Type B pancreatic cell (in vitro differentiated cells): ENCODE results near the gene EXOC4. TPM values are rescaled to one million over a fixed set of nuclear protein-coding genes. Genes with fewer than 3 reads are reported as not detected.

Experiments used
- DNase-seq: peaks from one replicate; pipeline ENCODE4 v3.0.0; 2021; ENCODE audit warnings: mixed read lengths; ENCODE audit not compliant: unreplicated experiment; ENCODE audit errors: extremely low spot score
- H3K27ac Mint-ChIP-seq: 2 replicates; pipeline ENCODE4 v1.8.0; 2021; ENCODE audit warnings: mild to moderate bottlenecking, mixed read lengths
- H3K27me3 Mint-ChIP-seq: 2 replicates; pipeline ENCODE4 v1.8.0; 2021; ENCODE audit warnings: mixed read lengths
- H3K36me3 Mint-ChIP-seq: 2 replicates; pipeline ENCODE4 v1.8.0; 2021; ENCODE audit warnings: mixed read lengths
- H3K4me1 Mint-ChIP-seq: one replicate; pipeline ENCODE4 v1.8.0; 2021; ENCODE audit warnings: mixed read lengths; ENCODE audit not compliant: unreplicated experiment
- H3K4me3 Mint-ChIP-seq: 2 replicates; pipeline ENCODE4 v1.8.0; 2021; ENCODE audit warnings: mild to moderate bottlenecking, mixed read lengths
- H3K9me3 Mint-ChIP-seq: 2 replicates; pipeline ENCODE4 v1.8.0; 2021; ENCODE audit warnings: mixed read lengths
- total RNA-seq: library from RNA; stranded (reverse); gene quantifications from 2 replicates; pipeline ENCODE4 v1.2.1, GENCODE V29; 2021; ENCODE audit warnings: low replicate concordance
- TF ChIP-seq, protein P1 (sequence below): fragments of 200-600 bp; sonication (generic); conservative IDR thresholded peaks from 2 replicates; pipeline ENCODE4 v1.5.0; 2021; ENCODE audit warnings: antibody characterized with exemption, mild to moderate bottlenecking

The EXOC4 gene
- total RNA-seq, 1 donor from 2014 or later = 95.5 TPM

DNA sequence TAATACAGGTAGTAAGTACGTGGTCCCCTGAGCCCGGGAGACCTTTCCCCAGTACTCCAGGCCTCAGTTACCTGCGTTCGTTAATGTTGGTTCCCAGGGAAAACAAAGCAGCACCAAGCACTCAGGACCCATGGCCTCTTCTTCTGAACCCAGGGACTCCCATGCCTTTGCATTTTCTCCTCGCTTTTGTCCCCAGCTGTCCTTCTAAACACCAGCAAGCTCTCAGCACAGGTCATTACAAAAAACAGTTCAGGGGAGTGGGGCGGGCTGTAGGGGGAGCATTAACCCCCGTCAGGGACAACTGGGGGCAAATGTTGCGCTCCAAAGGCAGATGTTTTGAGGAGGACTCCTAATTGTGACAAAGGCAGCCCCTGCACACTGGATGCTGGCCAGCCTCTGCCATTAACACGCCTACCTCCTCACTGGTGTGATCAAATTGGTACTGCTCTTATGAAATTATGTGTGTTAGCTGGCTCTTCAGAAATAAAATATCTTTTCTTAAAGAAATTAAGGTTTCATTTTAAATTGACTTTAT, 793.8 kb downstream of the EXOC4 start:
- Mint-ChIP-seq H3K4me3 (no peak overlapping the region), H3K9me3 (peaks cover 5% of the 10 kb centered on the region), H3K27me3 (no peaks in the 10 kb centered on the region), H3K36me3 (peaks cover 14% of the 10 kb centered on the region), H3K27ac (no peak overlapping the region), H3K4me1 (no peaks in the 10 kb centered on the region)
- no peak for DNase-seq
- TF ChIP-seq, protein P1, sequence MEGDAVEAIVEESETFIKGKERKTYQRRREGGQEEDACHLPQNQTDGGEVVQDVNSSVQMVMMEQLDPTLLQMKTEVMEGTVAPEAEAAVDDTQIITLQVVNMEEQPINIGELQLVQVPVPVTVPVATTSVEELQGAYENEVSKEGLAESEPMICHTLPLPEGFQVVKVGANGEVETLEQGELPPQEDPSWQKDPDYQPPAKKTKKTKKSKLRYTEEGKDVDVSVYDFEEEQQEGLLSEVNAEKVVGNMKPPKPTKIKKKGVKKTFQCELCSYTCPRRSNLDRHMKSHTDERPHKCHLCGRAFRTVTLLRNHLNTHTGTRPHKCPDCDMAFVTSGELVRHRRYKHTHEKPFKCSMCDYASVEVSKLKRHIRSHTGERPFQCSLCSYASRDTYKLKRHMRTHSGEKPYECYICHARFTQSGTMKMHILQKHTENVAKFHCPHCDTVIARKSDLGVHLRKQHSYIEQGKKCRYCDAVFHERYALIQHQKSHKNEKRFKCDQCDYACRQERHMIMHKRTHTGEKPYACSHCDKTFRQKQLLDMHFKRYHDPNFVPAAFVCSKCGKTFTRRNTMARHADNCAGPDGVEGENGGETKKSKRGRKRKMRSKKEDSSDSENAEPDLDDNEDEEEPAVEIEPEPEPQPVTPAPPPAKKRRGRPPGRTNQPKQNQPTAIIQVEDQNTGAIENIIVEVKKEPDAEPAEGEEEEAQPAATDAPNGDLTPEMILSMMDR = no peak

DNA sequence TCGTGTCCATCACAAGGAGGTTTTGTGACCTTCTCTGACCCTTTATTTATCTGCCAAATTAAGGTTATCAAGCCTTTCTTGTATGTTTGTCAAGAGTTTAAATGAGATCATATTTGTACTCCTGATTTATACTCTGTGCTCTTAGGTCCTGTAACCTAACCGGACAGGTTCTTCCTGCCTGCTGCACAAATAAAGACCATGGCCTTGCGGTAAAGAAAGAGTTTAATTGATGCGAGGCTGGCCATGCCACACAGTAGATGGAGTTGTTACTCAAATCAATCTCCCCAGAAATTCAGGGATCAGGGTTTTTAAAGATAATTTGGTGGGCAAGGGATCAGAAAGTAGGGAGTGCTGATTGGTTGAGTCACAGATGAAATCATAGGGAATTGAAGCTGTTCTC, 794.8 kb downstream of the EXOC4 start:
- peaks cover 5% of the 10 kb centered on the region for H3K9me3 Mint-ChIP-seq
- no peaks in the 10 kb centered on the region for H3K27me3 Mint-ChIP-seq
- no peak for DNase-seq
- no peak overlapping the region for H3K4me3 Mint-ChIP-seq
- no peak overlapping the region for H3K27ac Mint-ChIP-seq
- TF ChIP-seq, protein P1 = no peak
- H3K36me3 Mint-ChIP-seq = peaks cover 14% of the 10 kb centered on the region
- no peaks in the 10 kb centered on the region for H3K4me1 Mint-ChIP-seq

DNA sequence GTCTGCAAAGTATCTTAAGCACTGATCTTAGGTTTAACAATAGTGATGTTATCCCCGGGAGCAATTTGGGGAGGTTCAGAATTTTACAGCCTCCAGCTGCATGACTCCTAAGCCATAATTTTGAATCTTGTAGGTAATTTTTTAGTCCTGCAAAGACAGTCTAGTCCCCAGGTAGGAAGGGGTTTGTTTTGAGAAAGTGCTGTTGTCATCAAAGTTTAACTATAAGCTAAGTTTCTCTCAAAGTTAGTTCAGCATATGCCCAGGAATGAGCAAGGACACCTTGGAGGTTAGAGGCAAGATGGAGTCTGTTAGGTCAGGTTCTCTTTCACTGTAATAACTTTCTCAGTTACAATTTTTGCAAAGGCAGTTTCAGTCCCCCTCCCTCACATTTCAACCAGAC, 795.3 kb downstream of the EXOC4 start:
- no peak overlapping the region for H3K27ac Mint-ChIP-seq
- no peak overlapping the region for H3K4me3 Mint-ChIP-seq
- TF ChIP-seq, protein P1 = no peak
- no peak for DNase-seq
- H3K36me3 Mint-ChIP-seq = peaks cover 14% of the 10 kb centered on the region
- no peaks in the 10 kb centered on the region for H3K27me3 Mint-ChIP-seq
- no peaks in the 10 kb centered on the region for H3K4me1 Mint-ChIP-seq
- H3K9me3 Mint-ChIP-seq = peaks cover 5% of the 10 kb centered on the region

DNA sequence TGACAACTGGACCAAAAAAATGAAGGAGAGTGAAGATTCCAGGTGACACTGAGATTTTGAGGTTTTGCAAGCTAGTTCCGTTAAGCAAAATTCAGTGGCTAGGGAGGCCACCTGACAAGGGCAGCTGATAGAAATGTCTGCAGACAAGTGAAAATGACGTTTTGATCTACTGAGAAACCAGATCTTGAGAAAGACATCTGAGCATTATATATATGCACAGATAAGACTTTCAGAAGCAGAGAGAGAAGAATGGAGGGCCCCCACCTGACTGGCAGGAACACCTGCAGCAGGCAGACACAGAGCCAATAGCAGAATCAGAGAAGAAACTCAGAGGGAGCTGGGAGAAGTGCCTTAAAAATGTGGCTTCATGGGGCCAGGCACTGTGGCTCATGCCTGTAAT, 798.1 kb downstream of the EXOC4 start:
- H3K9me3 Mint-ChIP-seq = peaks cover 5% of the 10 kb centered on the region
- TF ChIP-seq, protein P1 = no peak
- no peaks in the 10 kb centered on the region for H3K4me1 Mint-ChIP-seq
- H3K27me3 Mint-ChIP-seq = no peaks in the 10 kb centered on the region
- DNase-seq = no peak
- no peak overlapping the region for H3K4me3 Mint-ChIP-seq
- H3K36me3 Mint-ChIP-seq = peaks cover 9% of the 10 kb centered on the region
- H3K27ac Mint-ChIP-seq = no peak overlapping the region

DNA sequence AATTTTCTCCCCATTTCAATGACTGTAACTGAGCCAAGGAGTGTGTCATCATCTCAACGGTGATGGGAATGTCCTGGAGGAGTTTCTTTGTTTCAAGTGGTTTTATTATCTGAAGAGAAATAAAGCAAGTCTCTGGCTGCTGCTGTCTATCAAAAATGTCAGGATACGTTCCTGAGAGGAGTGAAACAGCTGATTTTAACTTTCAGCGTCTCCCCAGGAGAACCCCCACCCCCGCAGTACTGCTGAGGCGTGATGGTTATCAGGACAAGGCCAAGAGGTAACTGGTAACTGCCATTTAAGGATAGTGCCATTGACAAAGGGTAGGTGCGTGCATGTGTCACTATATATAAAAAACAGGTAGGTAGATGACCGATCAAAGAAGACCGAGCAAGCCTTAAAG, 803.9 kb downstream of the EXOC4 start:
- Mint-ChIP-seq H3K27me3 (no peaks in the 10 kb centered on the region), H3K9me3 (no peaks in the 10 kb centered on the region), H3K36me3 (no peaks in the 10 kb centered on the region), H3K4me1 (no peaks in the 10 kb centered on the region), H3K27ac (no peak overlapping the region), H3K4me3 (no peak overlapping the region)
- no peak for DNase-seq
- TF ChIP-seq, protein P1 = no peak

DNA sequence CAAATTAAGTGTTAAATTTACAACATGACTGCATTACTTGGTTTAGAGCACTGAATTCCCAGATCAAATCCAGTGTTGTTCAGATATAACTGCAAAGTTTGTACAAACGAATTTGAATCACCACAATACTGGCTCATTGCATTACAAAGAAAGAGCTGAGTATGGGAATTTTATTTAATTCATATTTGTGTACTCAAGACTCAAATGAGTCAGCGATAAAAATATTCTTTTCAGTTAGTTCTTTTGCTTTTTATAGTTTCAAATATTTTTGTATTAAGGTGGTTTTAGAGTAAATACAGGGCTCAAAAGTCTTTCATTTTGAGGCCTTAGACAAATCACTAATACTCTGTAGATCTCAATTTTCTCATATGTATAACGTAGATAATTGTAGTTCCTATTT, 805.6 kb downstream of the EXOC4 start:
- no peaks in the 10 kb centered on the region for H3K4me1 Mint-ChIP-seq
- no peak for DNase-seq
- H3K4me3 Mint-ChIP-seq = no peak overlapping the region
- TF ChIP-seq, protein P1 = no peak
- no peaks in the 10 kb centered on the region for H3K27me3 Mint-ChIP-seq
- no peaks in the 10 kb centered on the region for H3K36me3 Mint-ChIP-seq
- H3K9me3 Mint-ChIP-seq = no peaks in the 10 kb centered on the region
- H3K27ac Mint-ChIP-seq = no peak overlapping the region
